GM18868 (cell line): ENCODE data around the gene SPAG5.

Experiments used
- ATAC-seq: cut with Tn5 transposase; IDR thresholded peaks from one replicate; pipeline ENCODE4 v1.9.1; 2021; ENCODE audit warnings: mild to moderate bottlenecking, moderate library complexity; ENCODE audit not compliant: unreplicated experiment

The SPAG5 gene

DNA sequence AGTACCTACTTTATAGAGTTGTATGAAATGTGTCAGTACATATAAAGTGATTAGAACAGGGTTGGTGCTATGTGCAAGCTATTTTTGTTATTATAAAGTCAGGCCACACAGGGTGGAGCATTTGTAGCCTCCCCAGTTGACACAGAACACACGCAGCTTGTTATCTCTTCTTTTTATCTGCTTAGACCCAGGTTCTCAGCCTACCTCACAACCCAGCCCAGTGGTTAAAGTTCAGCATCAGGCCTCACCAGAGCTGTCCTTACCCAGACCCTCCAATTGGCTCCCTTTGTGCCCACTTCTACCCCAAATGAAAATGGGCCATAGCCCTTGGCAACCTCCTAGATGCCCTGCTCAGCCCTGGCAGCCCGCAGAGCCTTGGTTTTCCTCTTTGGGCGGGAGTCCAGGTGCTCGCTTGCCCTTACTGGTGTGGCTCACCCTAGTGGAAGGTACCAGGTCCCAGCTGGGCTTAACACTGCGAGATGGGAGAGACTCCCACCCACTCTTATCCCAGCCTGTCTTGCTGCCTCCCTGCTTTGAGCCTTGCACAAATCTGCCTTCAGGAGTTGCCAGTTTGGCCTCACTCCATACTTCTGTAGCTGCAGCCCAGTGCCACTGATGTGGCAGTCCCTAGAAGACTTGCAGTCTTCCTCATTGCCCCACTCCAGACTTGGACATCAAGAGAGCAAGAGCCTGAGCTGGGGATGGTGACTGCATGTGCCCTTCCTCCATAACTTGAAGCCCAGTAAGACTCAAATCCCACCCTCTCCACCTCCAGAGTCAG, 26.4 kb downstream of the SPAG5 start:
- ATAC-seq: no peak

DNA sequence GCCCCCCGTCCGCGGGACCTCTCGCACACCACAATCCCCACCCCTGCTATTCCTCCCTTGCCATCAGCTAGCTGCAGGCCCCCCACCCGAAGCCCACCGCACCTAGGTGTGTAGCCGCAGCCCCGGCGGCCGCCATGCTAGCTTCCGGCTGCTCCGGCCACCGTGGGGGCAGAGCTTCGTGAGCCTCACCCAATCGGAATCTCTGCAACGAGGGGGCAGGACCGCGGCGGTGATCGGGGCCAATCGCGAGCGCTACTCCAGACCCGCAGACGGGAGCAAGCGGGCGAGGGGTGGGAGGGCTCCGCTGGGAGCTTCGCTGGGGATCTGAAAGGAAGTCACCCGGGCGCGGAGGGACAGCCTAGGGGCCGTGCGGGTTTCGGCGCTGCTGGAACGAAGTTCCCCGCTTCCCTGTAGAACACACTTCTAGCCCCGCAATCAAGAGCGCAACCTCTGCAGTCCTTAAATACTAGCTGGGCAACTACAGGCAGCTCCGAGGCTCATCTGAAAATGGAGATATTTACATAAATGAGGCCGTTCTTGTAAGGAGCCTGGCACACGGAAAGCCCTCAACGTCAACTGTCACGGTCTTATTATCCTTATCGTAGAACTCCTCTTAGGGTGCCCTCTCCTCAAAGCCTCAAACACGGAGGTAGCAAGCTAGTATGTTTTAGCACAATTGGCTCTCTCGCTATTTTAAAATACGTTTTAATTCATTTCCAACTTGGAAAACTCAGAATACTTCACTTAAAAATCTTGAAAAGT, 27.3 kb downstream of the SPAG5 start, which contains the start of gene PIGS:
TSS of gene PIGS (minus strand) at position 164 of the 762 bp plus-strand sequence. CDS start at position 136, 28 bp downstream.
- ATAC-seq: peak; percentile 83

DNA sequence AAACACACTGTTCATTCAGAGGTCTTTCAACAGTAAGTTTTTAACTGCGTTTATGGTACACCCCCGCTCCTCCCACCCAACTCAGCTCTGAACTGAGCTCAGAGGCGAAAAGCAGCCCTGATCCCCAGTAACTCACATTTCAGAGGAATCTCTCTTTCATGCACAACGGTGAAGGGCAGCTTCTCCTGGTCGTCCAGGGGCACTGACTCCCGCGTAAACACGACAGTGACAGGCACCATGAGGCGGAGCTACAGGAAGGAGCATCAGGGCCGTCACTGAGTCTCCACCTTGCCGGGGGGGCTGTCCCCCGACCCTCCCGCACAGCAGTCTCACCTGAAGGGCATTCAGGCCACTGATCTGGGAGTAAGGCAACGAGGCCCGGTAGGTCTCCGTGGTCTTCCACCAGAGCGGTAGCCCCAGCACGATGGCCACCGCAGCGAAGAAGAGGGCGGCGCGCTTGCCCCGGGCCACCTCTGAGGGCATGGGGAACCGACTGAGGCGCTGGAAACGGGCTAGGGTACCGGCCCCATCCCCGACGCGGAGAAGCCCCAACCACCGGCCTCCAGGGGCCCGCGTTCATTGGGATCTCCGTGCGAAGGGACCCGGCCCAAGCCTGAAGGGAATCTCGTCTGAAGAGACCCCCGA, 28.0 kb downstream of the SPAG5 start:
- no peak for ATAC-seq

DNA sequence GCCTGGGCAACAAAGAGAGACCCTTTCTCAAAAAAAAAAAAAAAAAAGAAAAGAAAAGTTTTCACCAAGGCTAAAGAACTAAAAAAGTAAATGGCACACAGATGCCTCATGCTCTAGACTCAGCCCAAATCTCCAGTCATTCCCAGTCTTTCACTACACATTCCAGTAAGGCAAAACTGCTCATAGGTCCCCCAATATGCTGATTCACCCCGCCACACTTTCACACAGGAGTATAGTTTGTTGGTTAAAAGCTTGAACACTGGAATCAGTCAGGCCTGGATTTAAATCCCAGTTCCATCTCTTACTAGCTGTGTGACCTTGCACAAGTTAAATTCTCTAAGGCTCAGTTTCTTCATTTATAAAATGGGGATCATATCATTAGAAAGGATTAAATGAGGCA, 29.4 kb downstream of the SPAG5 start:
- ATAC-seq: no peak

DNA sequence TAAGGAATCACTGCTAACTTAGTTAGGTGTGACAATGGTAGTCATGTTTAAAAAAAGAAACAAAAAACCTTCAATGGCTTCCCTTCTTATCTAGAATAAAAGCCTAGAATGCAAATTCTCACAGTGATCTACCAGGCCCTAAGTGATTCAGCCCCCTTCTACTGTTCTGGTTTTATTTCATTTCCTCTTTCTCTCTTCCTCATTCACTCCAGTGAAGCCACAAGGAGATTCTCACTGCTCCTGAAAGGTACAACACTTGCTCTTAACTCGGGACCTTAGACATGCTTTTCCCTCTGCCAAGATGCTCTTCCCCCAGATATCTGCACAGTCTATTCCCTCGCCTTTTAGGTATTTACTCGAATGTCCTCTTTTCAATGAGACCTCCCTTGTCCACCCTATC, 31.2 kb downstream of the SPAG5 start:
- ATAC-seq: no peak

DNA sequence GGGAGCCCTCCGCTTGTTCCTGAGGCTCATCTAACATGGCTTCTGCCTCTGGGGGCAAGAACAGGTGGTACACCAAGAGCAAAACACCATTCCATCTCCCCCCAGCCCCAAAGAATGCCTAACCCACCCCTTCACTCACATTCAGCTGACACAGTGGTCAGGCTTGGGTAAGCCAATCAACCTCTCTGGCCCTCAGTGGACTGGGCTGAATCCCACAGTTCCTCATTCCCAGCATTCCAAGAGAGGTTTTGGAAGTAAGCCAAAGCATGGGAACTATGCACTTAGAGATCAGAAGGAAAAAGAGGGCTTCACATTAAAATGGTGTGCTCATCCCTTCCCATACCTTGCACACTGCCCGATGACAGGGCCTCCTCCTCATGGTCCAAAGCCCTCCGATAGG, 35.4 kb downstream of the SPAG5 start:
- ATAC-seq: no peak

DNA sequence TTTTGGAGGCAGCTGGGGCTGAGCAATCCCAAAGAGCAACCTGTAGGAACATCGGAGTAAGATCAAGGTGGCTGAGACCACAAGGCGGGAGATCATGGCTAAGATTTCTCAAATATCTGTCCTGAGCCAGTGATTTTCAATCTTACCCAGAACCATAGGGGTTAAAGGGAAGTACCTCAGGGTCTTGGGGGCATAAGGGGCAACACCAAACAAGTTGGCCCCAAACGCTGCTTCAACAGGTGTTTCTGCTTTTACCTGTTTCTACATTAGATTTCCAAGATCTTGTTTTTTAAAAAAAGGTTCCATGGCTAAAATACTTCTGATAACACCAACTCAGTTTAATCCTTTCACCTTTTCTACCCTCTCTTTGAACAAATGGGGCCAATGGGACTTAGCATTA, 43.8 kb downstream of the SPAG5 start:
- ATAC-seq: no peak

DNA sequence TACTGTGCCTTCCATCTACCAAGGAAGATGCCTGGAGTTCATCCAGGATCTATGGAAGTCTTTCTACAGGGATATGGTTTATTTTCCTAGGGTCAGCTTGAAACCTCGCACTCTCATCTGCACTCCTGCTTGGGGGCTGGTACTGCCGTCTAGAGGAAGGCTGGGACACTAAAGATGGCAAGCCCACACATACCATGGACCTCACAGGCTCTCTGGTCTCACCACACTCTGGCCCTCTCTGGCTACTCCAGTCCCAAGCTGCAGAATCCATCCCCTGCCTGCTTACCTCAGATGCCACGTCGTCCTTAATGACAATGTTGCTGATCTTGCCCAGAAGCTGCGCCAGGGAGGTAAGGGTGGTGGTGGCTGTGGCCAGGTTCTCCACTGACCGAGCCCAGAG, 44.3 kb downstream of the SPAG5 start:
- ATAC-seq: no peak

DNA sequence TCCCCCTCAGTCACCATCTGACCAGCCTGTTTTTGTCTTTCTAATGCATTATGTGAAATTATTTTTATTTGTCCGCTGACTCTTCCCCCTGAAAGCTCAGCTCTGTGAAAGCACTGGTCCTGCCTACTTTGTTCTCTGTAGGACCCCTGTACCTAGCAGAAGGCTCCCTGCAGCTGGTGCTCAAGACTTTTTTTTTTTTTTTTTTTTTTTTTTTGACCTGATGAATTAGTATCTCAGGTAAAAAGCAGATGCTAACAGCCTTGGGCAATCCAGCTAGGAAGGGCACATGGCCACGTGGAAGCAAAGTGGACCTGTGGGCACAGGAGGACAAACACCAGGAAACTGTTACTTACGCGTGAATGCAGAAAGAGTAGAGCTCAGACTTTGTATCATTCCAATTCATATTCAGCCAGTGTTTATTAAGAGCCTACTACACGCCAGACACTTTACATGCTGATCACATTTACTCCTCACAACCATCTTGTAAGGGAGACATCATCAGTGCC, 45.8 kb downstream of the SPAG5 start:
- ATAC-seq: no peak

DNA sequence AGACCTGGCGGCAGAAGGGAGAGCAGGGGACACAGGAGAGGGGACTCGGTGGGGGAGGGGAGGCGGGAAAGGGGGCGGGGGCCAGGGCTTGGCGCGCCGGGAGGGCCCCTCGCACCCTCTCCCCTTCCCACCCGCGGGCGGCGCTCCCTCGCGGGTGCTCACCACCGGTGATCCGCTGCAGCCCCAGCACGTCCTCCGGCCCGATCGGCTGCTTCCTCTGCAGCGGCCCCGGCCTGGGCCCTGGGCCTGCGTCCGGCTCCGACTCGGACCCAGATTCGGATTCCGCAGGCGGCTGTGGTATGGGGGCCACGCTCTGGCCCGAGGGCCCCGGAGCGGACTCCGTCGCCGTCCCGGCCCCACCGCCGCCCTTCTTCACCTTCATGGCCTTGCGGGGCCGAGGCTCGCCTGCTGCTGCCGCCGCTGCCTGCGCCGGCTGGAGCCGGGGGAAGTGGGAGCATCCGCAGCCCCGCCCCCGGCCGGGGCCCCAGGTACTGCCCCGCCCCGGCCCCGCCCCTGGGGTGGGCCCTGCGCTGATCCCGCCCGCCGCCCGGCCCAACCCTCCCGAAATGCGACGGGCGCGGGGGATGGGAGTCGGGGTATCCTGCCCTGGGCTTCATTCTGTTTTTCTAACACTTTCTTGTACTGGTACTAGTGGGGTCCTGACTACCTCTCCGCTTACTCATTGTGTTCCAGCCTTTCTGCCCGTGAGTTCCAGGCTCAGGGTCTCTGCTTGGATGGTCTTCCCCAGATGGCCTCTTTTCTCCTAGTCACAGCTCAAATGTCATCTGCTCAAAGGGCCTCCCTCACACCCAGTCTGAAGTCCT, 46.4 kb downstream of the SPAG5 start, which contains the start of gene UNC119:
TSS of gene UNC119 (minus strand) at position 449 of the 824 bp plus-strand sequence. CDS start at position 382, 67 bp downstream.
- peak; percentile 53 for ATAC-seq

DNA sequence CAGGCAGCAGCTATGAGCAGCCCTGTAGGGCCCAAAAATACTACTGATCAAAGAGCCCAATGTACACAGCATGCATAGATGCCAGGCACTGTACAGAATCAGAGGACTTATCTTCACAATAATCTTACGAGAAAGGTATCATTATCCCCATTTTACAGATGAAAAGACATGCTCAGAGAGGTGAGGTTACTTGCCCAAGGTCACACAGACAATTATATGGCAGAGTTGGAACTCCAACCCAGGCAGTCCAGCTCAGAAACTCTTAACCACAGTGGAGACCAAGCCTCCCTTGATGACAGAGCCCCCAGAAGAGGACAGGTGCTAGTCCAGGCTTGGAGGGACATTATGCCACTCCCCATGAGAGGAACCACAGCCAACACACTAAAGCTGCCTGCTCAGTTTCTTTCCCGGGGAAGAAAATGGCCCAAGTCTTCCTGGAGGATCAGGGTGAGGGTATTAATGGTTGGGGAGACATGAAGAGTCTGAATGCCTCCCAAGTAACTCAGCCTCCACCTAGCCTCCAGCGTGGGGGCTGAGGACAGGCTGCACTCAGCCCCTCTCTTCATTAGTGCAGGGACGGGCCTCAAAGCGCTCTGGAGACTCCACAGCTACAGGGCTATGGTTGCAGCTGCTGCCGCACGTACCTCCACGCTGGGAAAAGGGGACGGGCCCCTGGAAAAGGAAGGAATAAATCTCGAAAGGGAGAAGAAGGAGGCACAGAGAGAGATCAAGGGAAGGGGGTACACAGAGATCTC, 47.2 kb downstream of the SPAG5 start:
- no peak for ATAC-seq

DNA sequence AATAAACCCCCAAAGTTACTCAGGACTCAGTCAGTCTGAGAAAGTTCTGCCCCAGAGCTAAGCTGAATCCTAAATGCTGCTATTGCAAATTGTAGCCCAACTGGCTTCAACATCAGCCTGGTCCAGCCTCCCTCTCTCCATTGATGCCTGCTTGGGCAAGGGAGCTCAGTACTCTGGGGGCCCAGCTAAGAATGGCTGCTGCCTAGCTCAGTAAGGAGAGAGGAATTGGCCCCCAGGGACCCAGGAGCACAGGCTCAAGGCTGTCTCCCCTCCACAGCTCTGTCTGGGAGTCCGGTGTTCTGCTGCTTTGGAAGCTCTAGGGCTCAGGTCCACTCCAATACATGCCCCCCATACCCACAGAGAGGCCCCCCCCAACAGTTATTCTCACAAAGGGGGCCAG, 48.0 kb downstream of the SPAG5 start:
- no peak for ATAC-seq

DNA sequence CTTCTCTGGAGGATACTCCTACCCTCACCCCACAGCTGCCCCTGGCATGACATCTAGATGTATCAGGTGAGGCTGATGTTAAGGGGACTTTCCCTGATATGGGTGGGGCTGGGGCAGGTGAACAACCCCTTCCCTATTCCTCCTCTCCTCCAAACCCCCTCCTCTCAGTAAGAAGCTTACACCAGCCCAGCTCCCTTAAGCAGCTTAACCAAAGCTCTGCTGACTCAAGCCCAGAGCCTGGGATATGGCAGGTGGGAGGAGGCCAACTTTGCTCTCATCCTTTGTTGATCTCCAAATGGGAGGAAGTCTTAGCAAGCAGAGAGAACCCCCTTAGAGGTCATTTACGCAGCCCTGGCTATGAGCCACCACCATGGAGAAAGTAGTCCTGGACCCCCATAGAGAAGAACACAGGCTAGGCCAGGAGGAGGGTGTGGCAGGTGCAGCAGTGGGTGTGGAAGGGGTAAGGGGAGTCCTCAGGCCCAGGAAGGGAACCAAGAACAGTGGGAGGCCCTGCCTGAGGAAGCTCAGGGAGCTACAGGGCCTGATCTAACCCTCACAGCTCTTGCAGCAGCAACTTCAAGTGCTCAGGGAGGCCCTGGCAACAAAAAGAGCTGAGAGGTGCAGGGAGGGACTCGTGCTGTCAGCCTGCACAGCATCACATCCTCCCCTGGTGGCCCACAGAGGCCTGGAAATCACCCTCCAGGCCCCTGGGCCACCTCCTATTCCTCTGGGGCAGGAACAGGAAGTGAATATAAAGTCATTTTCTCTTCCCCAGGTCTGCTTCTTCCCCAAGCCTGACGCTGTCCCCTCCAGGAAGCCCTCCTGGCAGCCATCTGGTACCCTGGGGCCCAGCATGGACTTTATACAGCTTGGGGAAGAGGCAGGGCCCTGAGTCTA, 49.3 kb downstream of the SPAG5 start:
- ATAC-seq: no peak

DNA sequence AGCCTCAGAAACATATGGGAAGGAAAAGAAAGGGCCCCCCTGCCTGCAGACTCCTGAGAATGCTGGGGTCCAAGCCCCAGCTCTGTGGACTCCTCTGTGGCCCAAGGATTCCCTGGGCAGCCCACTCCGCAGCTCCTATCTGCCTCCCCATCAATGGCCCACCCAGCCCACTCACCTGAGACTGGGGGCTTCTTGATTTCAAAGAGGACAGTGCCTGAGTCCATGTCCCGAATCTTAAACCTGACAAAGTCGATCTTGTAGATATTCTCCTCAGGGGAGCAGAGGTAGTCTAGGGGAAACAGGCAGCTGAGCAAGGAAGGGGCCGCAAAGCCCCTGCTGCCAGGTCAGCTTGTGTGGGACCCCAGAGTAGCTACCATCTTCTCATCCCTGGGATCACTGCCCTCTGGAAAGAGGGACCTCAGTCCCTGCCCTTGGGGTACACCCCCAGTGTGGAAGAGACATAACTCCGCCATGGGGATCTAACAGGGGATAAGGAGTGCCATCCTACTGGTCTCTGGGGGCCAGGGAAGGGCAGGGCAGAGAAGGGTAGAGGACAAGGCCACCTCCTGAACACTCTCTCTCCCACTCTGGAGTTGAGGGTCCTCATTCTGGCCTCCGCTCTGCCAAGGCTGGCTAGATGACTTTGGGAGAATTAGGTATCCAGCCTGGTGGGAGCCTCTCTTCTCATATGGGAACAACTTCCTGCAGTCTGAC, 50.3 kb downstream of the SPAG5 start:
- ATAC-seq: no peak

DNA sequence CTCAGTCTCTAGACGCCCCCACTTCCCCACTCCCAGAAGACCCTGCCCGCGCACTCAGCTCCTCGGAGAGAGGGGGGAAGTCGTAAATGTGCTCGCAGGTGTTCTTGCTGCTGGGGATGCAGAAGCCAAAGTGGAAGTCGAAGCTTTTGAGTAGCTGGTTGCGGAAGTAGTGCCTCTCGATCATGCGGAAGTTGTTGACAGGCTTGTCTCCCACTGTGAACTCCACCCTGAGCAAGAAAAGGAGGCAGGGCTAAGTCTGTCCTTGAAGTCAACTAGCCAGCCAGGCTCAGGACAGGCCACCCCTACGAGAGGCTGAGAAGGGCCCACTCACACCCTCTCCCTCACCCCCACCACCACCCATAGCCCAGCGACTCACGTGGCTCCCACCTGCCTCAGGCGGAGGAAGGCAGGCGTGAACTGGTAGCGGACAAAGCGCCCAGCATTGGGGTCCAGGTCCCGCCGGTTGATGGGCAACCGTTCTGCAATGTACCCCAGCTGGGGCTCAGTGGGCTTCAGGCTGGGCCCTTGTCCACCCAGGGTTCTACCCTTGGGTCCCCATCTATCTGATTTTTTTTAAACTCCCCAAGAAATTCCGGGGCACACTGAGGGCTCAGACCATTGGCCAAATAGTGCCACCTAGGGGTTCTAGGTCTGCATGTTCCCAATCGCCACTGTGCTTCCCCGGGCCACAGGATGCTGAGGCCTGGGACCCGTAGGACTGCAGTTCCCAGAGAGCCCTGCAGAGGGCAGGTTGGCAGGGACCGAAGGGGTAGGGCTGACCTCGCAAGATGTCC, 51.0 kb downstream of the SPAG5 start:
- ATAC-seq: peak; percentile 44

DNA sequence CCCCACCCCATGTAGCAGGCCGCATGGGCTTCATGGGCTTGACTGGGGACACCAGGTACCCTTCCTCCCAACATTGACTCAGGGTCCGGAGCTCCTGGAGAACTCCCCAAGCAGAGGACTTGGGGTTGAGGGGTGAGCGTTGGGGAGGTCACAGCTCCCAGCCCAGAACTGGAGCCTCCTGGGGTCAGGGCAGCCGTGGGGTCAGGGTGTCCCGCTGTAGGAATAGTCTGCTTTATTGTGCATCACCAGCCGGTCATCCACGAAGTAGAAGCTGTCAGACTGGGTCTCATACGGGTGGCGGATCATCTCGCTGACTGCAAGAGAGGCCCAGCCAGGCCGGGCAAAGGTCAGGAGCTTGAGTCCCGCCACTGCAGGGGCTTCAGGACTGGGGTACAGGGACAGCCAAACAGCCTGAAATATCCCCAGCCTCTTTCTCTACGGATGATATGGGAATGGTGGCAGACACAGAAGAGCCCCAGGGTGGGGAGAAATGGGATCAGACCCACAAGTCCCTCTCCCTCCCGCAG, 51.7 kb downstream of the SPAG5 start:
- no peak for ATAC-seq

DNA sequence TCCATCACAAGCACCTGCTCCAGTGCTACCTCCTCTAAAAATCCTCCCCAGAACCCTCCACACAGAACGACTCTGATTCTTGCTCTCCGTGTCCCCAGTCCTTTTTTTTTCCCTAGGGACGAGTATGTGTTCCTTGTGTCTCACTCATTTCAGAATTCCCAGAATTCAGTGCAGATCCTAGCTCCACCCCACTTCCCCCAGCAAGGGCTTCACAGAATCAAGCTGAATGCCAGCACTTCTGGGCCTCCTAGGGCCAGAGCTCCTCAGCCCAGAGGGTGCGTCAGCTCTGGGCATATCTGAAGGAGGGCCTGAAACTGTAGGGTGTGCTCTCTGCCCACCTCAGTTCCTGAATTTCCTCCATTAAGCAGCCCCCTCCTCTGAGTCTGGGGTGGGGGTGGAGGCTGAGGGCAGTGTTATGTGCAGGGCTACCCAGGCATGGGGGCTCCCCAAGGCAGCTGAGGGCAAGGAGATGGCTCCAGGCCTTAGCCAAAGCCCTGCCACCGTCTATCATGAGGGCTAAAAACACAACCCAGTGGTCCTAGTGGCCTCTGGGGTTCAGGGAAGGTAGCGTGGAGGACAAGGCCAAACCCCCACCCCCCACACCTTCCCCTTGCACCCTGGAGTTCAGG, 52.9 kb downstream of the SPAG5 start:
- ATAC-seq: no peak
